Uterus (tissue), 4 donors: ENCODE measurements around the gene ANXA11. TPM values are rescaled to one million over a fixed set of nuclear protein-coding genes. Genes with fewer than 3 reads are reported as not detected.

ENCODE experiments used
- DNase-seq, 2 donors: peaks; one replicate each; pipeline ENCODE4 v3.0.0-alpha.2; 2019 to 2020
- H3K27ac ChIP-seq, 2 donors: fragments of 200-600 bp; sonication (generic); 1 replicate in 1 of 2; 2 replicates in 1 of 2; pipeline ENCODE4 v1.5.1; 2016 to 2018
- H3K27me3 ChIP-seq, 2 donors: fragments of 200-600 bp; sonication (generic); one replicate each; pipeline ENCODE4 v1.5.1; 2018 to 2019; ENCODE audit warnings: control low read depth in 1 of 2
- H3K36me3 ChIP-seq, 2 donors: fragments of 200-600 bp; sonication (generic); one replicate each; pipeline ENCODE4 v1.5.1; 2019; ENCODE audit warnings: control low read depth in 1 of 2
- H3K4me1 ChIP-seq, 2 donors: fragments of 200-600 bp; sonication (generic); one replicate each; pipeline ENCODE4 v1.5.1; 2018 to 2019; ENCODE audit warnings: control low read depth in 1 of 2
- H3K4me3 ChIP-seq, 2 donors: fragments of 200-600 bp; sonication (generic); 1 replicate in 1 of 2; 2 replicates in 1 of 2; pipeline ENCODE4 v1.5.1; 2018 to 2019; ENCODE audit warnings: mild to moderate bottlenecking in 1 of 2
- H3K9me3 ChIP-seq, 2 donors: fragments of 200-600 bp; sonication (generic); one replicate each; pipeline ENCODE4 v1.5.1; 2019; ENCODE audit warnings: control low read depth in 1 of 2
- CTCF ChIP-seq, 4 experiments: fragments of 200-600 bp in 2 of 4; fragments of 450-650 bp in 2 of 4; sonication (generic) in 2 of 4; IDR thresholded peaks; one replicate each; pipeline ENCODE4 v1.5.1; 2016 to 2019; ENCODE audit warnings: antibody characterized with exemption in 4 of 4, mild to moderate bottlenecking in 2 of 4, moderate library complexity in 1 of 4
- POLR2A ChIP-seq, 2 donors: fragments of 450-650 bp; IDR thresholded peaks; one replicate each; pipeline ENCODE4 v1.6.1; 2016; ENCODE audit warnings: antibody characterized with exemption in 2 of 2, mild to moderate bottlenecking in 1 of 2, moderate library complexity in 1 of 2
- intact Hi-C: fragments of 100-400 bp; cut with DNase I; formaldehyde crosslinking; loops from one replicate; pipeline ENCODE4 v1.15.1; 2023; ENCODE audit warnings: low total_unique reads
- total RNA-seq, 4 donors: library from RNA; depleted of rRNA in 3 of 4; stranded (reverse); fragments of >200 nt in 3 of 4; gene quantifications; one replicate each; pipeline versions ENCODE4 v1.1.0 to v1.2.4, GENCODE V29; 2014 to 2023
- donor health status: DM: yes; HTN: yes; CAD: no.

Gene ANXA11
- total RNA-seq, 4 donors from 2014 or later = 15.6 to 157 (median 47.2) TPM

DNA sequence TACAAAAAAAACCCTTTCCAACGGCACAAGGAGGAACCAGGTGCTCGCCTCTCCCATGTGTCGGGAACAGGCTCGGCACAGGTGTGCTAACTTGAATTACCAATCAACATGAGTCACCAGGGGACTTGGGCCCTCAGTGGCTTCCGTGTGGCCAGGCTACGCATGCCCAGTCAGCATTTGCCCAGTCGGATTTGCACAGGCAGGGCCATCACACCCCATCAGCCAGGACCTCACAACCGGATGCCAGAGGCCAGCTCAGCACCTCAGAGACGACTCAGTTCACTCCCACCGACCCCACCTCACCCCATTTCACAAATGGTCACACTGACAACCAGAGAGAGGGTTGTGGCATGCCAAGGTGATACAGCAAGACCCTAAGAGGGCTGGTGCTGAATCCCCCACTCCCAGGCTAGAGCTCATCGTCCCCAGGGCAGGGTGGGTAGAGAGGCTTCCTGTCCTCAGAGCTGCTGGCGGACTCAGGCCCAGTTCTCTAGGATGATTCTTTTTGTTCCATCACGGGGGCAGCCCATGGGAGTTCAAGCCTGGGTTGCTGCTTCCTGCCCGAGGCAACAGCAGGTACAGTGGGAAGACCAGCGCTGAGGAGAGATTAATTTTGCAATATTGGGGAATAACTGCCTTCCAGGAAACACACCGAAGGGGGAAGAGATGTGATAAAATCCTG, 13.6 kb downstream of the ANXA11 start:
- peaks cover 4 to 9% of the 10 kb centered on the region in 2 donors for H3K4me1 ChIP-seq
- no peaks in the 10 kb centered on the region for H3K36me3 ChIP-seq
- TF ChIP-seq CTCF (IDR thresholded peaks at IDR 0.05) (no peak), POLR2A (IDR thresholded peaks at IDR 0.05) (no peak)
- H3K4me3 ChIP-seq = no peak overlapping the region
- H3K27me3 ChIP-seq = no peaks in the 10 kb centered on the region
- no peaks in the 10 kb centered on the region for H3K9me3 ChIP-seq
- intact Hi-C loops = no loop called here
- no peak overlapping the region for H3K27ac ChIP-seq
- no peak for DNase-seq

GRCh38 chr10:80188713-80189112, 16.6 kb downstream of the ANXA11 start:
- no peaks in the 10 kb centered on the region for H3K36me3 ChIP-seq
- no peak for TF ChIP-seq POLR2A (IDR thresholded peaks at IDR 0.05)
- TF ChIP-seq CTCF (IDR thresholded peaks at IDR 0.05) = no peak
- H3K4me3 ChIP-seq = no peak overlapping the region
- no peaks in the 10 kb centered on the region for H3K27me3 ChIP-seq
- DNase-seq = no peak
- no peaks in the 10 kb centered on the region for H3K9me3 ChIP-seq
- H3K27ac ChIP-seq = no peak overlapping the region
- H3K4me1 ChIP-seq = peaks cover 4 to 14% of the 10 kb centered on the region in 2 donors
- intact Hi-C loops = no loop called here

- TF ChIP-seq CTCF (IDR thresholded peaks at IDR 0.05) (no peak), POLR2A (IDR thresholded peaks at IDR 0.05) (no peak)
- no peak for DNase-seq
- Histone ChIP-seq H3K36me3 (no peaks in the 10 kb centered on the region), H3K4me1 (peaks cover 4 to 14% of the 10 kb centered on the region in 2 donors), H3K9me3 (no peaks in the 10 kb centered on the region), H3K27ac (no peak overlapping the region), H3K27me3 (no peaks in the 10 kb centered on the region), H3K4me3 (no peak overlapping the region)
- intact Hi-C loops = no loop called here
Observed at GRCh38 chr10:80187465-80188409, 17.6 kb downstream of the ANXA11 start.

DNA sequence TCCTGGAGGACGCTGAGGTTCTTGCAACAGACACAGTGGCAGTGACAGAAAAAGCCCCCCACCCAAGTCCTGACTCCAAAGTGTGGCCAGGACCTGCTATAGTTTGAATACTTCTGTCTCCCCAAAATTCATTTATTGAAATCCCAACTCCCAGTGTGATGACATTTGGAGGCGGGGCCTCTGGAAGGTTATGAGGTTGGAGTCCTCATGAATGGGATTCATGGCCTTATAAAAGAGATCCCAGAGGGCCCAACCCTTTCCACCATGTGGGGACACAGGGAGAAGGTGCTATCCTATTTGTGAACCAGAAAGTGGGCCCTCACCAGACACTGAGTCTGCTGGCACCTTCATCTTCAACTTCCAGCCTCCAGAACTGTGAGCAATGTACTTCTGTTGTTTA, 18.3 kb downstream of the ANXA11 start:
- DNase-seq = no peak
- Histone ChIP-seq H3K9me3 (no peaks in the 10 kb centered on the region), H3K27ac (no peak overlapping the region), H3K4me1 (peaks cover 4 to 14% of the 10 kb centered on the region in 2 donors), H3K27me3 (no peaks in the 10 kb centered on the region), H3K4me3 (no peak overlapping the region), H3K36me3 (no peaks in the 10 kb centered on the region)
- intact Hi-C loops = no loop called here
- TF ChIP-seq POLR2A (IDR thresholded peaks at IDR 0.05) (no peak), CTCF (IDR thresholded peaks at IDR 0.05) (no peak)
